Muscle layer of colon (tissue), 2 donors: ENCODE measurements around the gene ARSI.

Experiments
- H3K27ac ChIP-seq: one replicate; pipeline ENCODE4 v1.7.0; 2013; ENCODE audit warnings: low read depth, mild to moderate bottlenecking, low read length, moderate library complexity
- H3K27me3 ChIP-seq, 2 donors: one replicate each; pipeline ENCODE4 v1.7.0; 2013; ENCODE audit warnings: low read length in 2 of 2, mild to moderate bottlenecking in 2 of 2; ENCODE audit not compliant: insufficient read depth in 2 of 2, control insufficient read depth in 1 of 2
- H3K36me3 ChIP-seq: one replicate; pipeline ENCODE4 v1.7.0; 2013; ENCODE audit warnings: mild to moderate bottlenecking, low read length; ENCODE audit not compliant: insufficient read depth
- H3K4me1 ChIP-seq: one replicate; pipeline ENCODE4 v1.7.0; 2013; ENCODE audit warnings: mild to moderate bottlenecking, low read length; ENCODE audit not compliant: insufficient read depth
- H3K4me3 ChIP-seq, 2 donors: one replicate each; pipeline ENCODE4 v1.7.0; 2013; ENCODE audit warnings: low read length in 2 of 2, low read depth in 1 of 2, mild to moderate bottlenecking in 1 of 2, moderate library complexity in 1 of 2
- H3K9ac ChIP-seq: one replicate; pipeline ENCODE4 v1.7.0; 2013; ENCODE audit warnings: low read length
- H3K9me3 ChIP-seq: one replicate; pipeline ENCODE4 v1.7.0; 2013; ENCODE audit warnings: mild to moderate bottlenecking, low read length
- donor health status: abdominal sarcoma.
- donor health status: Adenocarcinoma of cecum.

Gene ARSI

GRCh38 chr5:150325426-150325825 lies 22.7 kb upstream of the ARSI start:
- H3K9ac ChIP-seq, result no peak overlapping the region
- no peak overlapping the region for H3K27ac ChIP-seq
- no peaks in the 10 kb centered on the region for H3K36me3 ChIP-seq
- no peaks in the 10 kb centered on the region for H3K9me3 ChIP-seq
- peaks cover 4% of the 10 kb centered on the region for H3K4me1 ChIP-seq
- H3K4me3 ChIP-seq, result no peak overlapping the region
- no peaks in the 10 kb centered on the region for H3K27me3 ChIP-seq

DNA sequence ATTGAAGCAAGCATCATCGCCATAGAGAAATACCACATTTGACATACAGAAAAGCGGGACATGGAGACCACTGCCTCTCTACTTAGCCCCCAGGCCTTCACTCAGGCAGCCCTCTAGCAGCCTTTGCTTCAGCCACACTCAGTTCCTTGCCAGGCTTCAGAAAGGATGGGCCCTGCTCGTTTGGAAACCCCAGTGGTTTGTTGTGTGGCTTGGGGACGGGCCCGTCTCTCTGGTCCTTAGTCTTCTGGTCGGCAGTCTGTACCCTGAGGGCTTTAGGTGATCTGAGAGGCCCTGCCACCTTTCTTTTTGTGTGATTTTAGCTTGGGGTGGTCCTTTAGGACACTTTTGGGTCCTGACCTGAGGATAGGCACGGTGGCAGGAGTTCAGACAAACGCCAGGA lies 21.1 kb upstream of the ARSI start:
- no peak overlapping the region for H3K27ac ChIP-seq
- H3K4me1 ChIP-seq, result peaks cover 12% of the 10 kb centered on the region
- H3K36me3 ChIP-seq, result no peaks in the 10 kb centered on the region
- H3K27me3 ChIP-seq, result no peaks in the 10 kb centered on the region
- no peak overlapping the region for H3K9ac ChIP-seq
- H3K4me3 ChIP-seq, result no peak overlapping the region
- no peaks in the 10 kb centered on the region for H3K9me3 ChIP-seq

DNA sequence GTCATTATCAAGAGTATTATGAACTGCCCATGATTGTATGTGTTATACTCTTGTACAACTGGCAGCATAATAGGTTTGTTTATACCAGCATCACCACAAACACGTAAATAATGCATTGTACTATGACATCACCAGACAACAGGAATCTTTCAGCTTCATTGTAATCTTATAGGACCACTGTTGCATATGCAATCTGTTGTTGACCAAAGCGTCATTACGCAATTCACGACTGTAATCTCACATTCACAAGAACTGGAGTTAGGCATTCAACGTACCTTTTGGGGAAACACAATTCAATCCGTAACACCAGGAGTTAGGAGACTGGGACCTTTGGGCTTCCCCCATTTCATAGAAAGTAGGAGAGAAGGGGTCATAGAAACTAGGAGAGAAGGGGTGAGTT lies 20.4 kb upstream of the ARSI start:
- Histone ChIP-seq H3K4me1 (peaks cover 12% of the 10 kb centered on the region), H3K9ac (no peak overlapping the region), H3K9me3 (no peaks in the 10 kb centered on the region), H3K27me3 (no peaks in the 10 kb centered on the region), H3K36me3 (no peaks in the 10 kb centered on the region), H3K4me3 (no peak overlapping the region), H3K27ac (no peak overlapping the region)

DNA sequence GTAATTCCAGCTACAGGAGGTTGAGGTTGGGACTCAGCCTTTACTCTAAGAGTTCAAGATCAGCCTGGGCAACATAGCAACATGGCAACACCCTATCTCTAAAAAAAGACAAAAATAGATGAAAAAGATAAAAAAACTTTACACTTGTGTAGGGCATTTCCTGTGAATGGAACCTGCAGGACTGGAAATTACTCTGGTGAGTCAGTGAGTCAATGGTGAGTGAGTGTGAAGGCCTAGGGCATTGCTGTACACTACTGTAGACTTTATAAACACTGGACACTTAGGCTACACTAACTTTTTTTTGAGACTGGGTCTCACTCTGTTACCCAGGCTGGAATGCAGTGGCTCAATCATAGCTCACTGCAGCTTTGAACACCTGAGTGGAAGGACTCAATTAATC lies 19.5 kb upstream of the ARSI start:
- H3K4me3 ChIP-seq, result no peak overlapping the region
- H3K9me3 ChIP-seq, result no peaks in the 10 kb centered on the region
- H3K27me3 ChIP-seq, result no peaks in the 10 kb centered on the region
- H3K9ac ChIP-seq, result no peak overlapping the region
- H3K36me3 ChIP-seq, result no peaks in the 10 kb centered on the region
- H3K27ac ChIP-seq, result no peak overlapping the region
- peaks cover 12% of the 10 kb centered on the region for H3K4me1 ChIP-seq

DNA sequence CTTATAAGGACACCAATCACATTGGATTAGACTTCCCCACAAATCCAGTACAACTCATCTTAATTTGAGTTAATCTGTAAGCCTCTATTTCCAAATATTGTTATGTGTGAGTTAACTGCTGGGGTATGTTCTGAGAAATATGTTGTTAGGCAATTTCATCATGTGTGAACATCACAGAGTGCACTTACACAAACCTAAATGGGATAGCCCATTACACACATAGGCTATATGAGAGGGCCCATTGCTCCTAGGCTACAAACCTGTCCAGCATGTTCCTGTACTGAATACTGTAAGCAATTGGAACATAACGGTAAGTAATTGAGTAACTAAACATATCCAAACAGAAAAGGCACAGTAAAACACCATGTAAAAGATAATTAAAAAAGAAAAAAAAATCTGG lies 19.1 kb upstream of the ARSI start:
- H3K9ac ChIP-seq, result no peak overlapping the region
- no peak overlapping the region for H3K4me3 ChIP-seq
- peaks cover 12% of the 10 kb centered on the region for H3K4me1 ChIP-seq

GRCh38 chr5:150321211-150321610 lies 18.5 kb upstream of the ARSI start:
- no peaks in the 10 kb centered on the region for H3K36me3 ChIP-seq
- H3K27ac ChIP-seq, result no peak overlapping the region
- H3K9ac ChIP-seq, result no peak overlapping the region
- H3K9me3 ChIP-seq, result no peaks in the 10 kb centered on the region
- no peak overlapping the region for H3K4me3 ChIP-seq
- peaks cover 12% of the 10 kb centered on the region for H3K4me1 ChIP-seq
- H3K27me3 ChIP-seq, result no peaks in the 10 kb centered on the region

More for the DNA sequence above, 19.1 kb upstream of the ARSI start:
- no peak overlapping the region for H3K27ac ChIP-seq
- no peaks in the 10 kb centered on the region for H3K27me3 ChIP-seq
- H3K36me3 ChIP-seq, result no peaks in the 10 kb centered on the region
- H3K9me3 ChIP-seq, result no peaks in the 10 kb centered on the region

DNA sequence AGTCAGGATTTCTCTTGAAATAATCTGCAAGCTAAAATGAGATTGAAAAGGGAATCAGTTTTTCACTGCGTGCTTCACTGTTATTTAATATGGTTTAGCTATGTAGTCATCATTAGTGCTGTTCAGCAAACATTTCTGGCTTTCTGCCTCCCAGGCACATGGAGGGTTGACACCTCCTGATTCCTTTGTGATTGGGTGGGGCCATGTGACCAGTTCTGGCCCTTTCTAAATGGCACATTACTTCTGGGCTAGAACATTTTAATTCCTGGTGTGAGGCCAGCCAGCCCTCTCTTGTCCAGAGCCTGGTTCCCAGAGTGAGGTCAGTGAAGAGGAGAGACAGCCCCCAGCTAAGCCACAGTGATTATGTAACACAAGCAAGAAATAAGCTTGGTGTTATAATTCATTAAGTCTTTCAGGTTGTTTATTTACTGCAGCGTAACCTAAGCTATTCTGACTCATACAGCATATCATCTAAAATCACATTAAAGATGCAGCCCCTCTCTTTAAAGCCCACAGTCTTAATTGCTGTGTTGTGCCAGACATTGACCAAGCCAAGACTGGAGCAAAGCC lies 17.4 kb upstream of the ARSI start:
- Histone ChIP-seq H3K27ac (no peak overlapping the region), H3K4me3 (no peak overlapping the region), H3K4me1 (peaks cover 12% of the 10 kb centered on the region), H3K9me3 (no peaks in the 10 kb centered on the region), H3K36me3 (no peaks in the 10 kb centered on the region), H3K9ac (no peak overlapping the region), H3K27me3 (no peaks in the 10 kb centered on the region)

DNA sequence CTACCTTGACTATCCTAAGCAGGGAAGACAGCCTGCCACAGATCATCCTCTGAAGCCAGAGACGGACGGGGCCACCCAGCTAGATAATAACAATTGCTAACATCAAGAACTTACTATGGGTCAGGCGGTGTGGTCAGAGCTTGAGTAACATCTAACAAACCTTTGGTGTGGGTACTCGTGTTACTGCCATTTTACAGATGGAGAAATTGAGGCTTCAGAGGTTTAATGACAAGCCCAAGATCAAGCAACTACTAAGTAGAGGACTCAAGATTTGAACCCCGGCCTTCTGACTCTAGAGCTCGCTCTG lies 16.7 kb upstream of the ARSI start:
- H3K27ac ChIP-seq, result no peak overlapping the region

DNA sequence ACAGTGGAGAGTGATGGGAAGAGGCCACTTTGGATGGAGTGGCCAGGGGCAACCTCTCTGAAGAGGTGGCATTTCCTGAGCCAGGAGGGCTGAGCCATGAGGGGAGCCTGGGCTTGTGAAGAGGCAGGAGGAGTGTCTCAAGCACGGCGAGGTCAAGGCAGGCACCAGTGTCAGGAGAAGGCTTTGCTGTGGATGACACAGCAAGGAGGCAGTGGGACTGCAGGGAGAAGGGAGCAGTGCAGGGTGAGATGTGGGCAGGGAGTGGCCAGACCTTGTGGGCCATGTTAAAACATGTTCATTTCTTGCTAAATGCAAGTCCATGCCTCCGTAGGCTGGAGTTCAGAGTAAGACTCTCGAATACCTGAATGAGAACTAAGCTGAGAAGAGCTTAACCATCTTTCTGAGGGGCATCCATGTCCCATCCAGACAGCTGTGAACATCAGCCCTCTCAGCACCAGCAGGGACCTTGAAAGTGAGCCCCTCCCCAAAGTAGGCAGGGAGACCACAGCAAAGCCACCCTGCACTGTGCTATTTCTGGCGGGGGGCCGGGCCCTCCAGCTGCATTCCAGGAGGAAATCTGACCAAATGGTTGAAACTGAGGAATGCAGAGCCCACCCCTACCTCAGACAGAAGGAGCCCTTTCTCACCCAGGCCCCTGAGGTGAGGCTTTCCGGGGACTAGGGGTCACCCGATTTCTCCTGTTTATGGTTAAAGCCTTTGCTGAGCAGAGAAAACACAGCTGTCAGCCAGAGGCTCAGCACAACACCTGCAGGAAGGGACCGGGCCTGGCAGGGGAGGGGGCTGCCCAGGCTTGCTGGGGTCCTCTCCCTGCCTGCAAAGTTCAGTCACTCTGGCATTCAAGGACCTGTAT lies 16.1 kb upstream of the ARSI start:
- no peaks in the 10 kb centered on the region for H3K36me3 ChIP-seq
- H3K9me3 ChIP-seq, result no peaks in the 10 kb centered on the region
- no peak overlapping the region for H3K27ac ChIP-seq
- no peak overlapping the region for H3K9ac ChIP-seq
- H3K4me3 ChIP-seq, result no peak overlapping the region
- H3K27me3 ChIP-seq, result no peaks in the 10 kb centered on the region
- peaks cover 12% of the 10 kb centered on the region for H3K4me1 ChIP-seq

More for the DNA sequence above, 16.7 kb upstream of the ARSI start:
- Histone ChIP-seq H3K4me3 (no peak overlapping the region), H3K36me3 (no peaks in the 10 kb centered on the region), H3K9ac (no peak overlapping the region), H3K27me3 (no peaks in the 10 kb centered on the region), H3K4me1 (peaks cover 12% of the 10 kb centered on the region), H3K9me3 (no peaks in the 10 kb centered on the region)

GRCh38 chr5:150317048-150318003 lies 14.6 kb upstream of the ARSI start:
- Histone ChIP-seq H3K4me1 (peaks cover 12% of the 10 kb centered on the region), H3K27ac (no peak overlapping the region), H3K27me3 (no peaks in the 10 kb centered on the region), H3K4me3 (no peak overlapping the region), H3K9ac (no peak overlapping the region), H3K9me3 (no peaks in the 10 kb centered on the region), H3K36me3 (no peaks in the 10 kb centered on the region)

GRCh38 chr5:150316320-150316719 lies 13.6 kb upstream of the ARSI start:
- Histone ChIP-seq H3K27ac (no peak overlapping the region), H3K4me3 (no peak overlapping the region), H3K9ac (no peak overlapping the region), H3K36me3 (no peaks in the 10 kb centered on the region), H3K4me1 (peaks cover 12% of the 10 kb centered on the region), H3K9me3 (no peaks in the 10 kb centered on the region), H3K27me3 (no peaks in the 10 kb centered on the region)
